HTR-8/SVneo (cell line): Measurements from ENCODE around the gene HMMR.
"Not testable (repeated sequence)": the region's sequence is repeated elsewhere in the genome, so short reads cannot be mapped to it uniquely, and the experiment has no call there.

Source experiments
- DNase-seq: peaks from one replicate; pipeline ENCODE4 v3.0.0; 2011; ENCODE audit warnings: low spot score, mixed read lengths; ENCODE audit not compliant: insufficient read length
- FAIRE-seq: peaks from 2 replicates; lab custom pipeline; 2011; peaks lifted over from hg19 to GRCh38; lab: Jason Lieb, UNC

The HMMR gene, protein sequence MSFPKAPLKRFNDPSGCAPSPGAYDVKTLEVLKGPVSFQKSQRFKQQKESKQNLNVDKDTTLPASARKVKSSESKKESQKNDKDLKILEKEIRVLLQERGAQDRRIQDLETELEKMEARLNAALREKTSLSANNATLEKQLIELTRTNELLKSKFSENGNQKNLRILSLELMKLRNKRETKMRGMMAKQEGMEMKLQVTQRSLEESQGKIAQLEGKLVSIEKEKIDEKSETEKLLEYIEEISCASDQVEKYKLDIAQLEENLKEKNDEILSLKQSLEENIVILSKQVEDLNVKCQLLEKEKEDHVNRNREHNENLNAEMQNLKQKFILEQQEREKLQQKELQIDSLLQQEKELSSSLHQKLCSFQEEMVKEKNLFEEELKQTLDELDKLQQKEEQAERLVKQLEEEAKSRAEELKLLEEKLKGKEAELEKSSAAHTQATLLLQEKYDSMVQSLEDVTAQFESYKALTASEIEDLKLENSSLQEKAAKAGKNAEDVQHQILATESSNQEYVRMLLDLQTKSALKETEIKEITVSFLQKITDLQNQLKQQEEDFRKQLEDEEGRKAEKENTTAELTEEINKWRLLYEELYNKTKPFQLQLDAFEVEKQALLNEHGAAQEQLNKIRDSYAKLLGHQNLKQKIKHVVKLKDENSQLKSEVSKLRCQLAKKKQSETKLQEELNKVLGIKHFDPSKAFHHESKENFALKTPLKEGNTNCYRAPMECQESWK

DNA sequence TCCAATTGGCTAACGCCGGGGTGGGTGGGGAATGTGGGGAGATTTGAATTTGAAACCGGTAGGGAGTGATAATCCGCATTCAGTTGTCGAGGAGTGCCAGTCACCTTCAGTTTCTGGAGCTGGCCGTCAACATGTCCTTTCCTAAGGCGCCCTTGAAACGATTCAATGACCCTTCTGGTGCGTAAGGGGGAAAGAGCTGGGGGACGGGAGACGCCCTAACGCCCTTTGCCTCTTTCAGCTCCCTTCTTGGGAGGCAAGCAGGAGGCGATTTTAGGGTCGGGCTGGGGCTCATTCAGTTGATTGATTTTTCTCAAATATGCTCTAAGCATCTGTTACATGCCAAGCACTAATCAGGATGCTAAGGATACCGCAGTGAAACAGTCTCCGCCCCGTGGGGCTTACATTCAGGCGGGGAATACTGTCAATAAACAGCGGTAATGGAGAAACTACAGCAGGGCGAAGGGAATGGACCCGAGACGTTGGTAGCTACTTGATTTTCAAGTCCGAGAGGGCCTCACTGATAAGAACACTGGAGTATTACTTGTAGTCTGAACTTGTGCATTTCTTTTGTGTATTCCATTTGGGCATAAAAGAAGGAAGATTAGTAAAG is at the start of gene HMMR:
TSS of gene HMMR (plus strand) at position 71 of the 610 bp plus-strand sequence. CDS start at position 132, 61 bp downstream.
- peak; percentile 20 for FAIRE-seq
- no peak for DNase-seq

DNA sequence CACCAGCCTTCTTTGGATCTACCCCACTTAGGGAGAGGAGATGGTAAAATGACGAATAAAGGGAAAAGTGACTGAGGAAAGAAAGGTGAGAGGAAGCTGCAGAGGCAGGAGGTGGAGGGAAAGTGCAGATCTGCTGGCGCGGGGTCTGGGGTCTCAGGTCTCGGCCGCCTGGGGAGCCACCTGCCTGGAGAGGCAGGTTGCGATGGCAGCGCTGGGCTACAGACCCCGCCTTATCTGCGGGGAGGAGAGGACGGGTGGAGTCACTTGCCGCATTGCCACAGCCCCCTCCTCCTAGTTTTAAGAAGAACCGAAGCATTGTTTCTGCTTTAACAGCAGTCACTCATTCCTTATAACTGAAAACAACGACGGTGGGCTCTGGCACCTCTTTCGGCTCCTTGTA is 44.8 kb upstream of the HMMR start:
- not testable (repeated sequence) for DNase-seq, FAIRE-seq

GRCh38 chr5:163424836-163425235 is 35.6 kb upstream of the HMMR start:
- FAIRE-seq (no peak), DNase-seq (no peak)

DNA sequence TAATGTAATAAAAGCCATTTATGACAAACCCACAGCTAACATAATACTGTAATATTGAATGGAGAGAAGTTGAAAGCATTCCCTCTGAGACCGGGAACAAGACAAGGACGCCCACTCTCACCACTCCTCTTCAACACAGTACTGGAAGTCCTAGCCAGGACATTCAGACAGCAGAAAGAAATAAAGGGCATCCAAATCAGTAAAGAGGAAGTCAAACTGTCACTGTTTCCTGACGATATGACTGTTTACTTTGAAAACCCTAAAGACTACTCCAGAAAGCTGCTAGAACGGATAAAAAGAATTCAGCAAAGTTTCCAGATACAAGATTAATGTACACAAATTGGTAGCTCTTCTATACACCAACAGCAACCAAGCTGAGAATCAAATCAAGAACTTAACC is 34.3 kb upstream of the HMMR start:
- DNase-seq, FAIRE-seq: not testable (repeated sequence)

- FAIRE-seq: no peak
- no peak for DNase-seq
These were observed 27.9 kb upstream of the HMMR start for GRCh38 chr5:163432544-163432943.

- FAIRE-seq (no peak), DNase-seq (no peak)
These were observed 27.2 kb upstream of the HMMR start for GRCh38 chr5:163433271-163433670.

GRCh38 chr5:163434401-163434866 is 26.0 kb upstream of the HMMR start:
- FAIRE-seq: no peak

GRCh38 chr5:163436515-163436914 is 23.9 kb upstream of the HMMR start:
- FAIRE-seq: no peak

More at GRCh38 chr5:163434401-163434866, 26.0 kb upstream of the HMMR start:
- DNase-seq: no peak

DNA sequence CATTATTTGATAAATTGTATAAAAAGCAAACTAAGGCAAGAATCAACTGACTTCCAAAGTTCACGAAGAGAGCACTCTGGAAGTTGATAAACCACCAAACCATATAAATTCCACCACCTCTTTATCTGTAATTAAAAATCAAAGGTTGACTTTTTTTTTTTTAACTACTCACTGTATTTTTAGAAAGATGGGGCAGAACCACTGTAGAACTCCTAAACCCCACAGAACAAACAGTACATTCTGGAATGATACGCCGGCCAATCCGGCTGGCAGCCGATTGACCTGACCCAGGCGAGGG is 23.5 kb upstream of the HMMR start:
- no peak for FAIRE-seq
- no peak for DNase-seq

More at GRCh38 chr5:163436515-163436914, 23.9 kb upstream of the HMMR start:
- no peak for DNase-seq

DNA sequence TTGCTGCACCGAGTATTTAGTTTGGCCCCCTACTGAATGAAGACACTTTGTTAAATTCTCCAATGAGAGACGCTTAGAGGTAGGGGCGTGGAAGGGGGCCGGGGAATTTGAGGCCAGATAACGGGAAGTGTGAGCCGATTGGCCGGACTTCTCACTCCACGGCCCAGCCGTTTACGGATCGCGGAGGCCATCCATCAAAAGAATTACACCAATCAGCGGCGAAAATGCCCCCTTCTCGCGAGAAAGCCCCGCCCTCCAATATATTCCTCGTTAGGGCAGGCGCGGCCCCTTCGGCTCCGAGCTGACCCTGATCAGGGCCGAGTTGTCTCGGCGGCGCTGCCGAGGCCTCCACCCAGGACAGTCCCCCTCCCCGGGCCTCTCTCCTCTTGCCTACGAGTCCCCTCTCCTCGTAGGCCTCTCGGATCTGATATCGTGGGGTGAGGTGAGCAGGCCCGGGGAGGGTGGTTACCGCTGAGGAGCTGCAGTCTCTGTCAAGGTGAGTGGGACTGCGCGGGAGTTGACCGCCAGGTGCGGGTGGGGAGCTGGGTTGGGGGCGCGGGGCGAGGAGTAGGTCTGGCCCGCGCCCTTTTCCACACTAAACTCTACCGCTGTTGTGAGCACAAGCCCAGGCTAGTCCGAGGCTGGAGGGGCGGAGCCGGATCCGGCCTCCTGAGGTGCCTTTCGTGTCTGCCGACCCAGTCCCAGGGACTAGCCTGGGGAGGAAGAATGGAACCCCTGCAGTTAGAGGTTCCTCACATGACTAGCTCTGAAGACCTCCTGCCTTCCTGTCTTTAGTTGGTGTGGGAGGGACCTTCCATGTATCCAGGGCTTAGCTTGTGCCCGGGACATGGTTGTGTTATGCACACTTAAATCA is 22.9 kb upstream of the HMMR start, which contains the start of gene CCNG1:
TSS of gene CCNG1 (plus strand) at position 287 of the 874 bp plus-strand sequence. CDS start 1,662 bp downstream, outside the sequence.
- DNase-seq (peak; percentile 91), FAIRE-seq (peak; percentile 80)

DNA sequence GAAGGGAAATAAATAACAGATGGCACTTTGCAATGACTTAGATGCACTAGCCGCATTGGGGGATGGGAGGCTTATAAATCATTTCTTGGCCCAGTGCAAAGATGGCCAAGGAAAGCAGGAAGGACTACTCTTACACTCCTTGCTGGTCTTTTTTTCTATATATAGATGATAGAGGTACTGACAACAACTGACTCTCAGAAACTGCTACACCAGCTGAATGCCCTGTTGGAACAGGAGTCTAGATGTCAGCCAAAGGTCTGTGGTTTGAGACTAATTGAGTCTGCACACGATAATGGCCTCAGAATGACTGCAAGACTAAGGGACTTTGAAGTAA is 21.4 kb upstream of the HMMR start:
- DNase-seq (no peak), FAIRE-seq (no peak)

DNA sequence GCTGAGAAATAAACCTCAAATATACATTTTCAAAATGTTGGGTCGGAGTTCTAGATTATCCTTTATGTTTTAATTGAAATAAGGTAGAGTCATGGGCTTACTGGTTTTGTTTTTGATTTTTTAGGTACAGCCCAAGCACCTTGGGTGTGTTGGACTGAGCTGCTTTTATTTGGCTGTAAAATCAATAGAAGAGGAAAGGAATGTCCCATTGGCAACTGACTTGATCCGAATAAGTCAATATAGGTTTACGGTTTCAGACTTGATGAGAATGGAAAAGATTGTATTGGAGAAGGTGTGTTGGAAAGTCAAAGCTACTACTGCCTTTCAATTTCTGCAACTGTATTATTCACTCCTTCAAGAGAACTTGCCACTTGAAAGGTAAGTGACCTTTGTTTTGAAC is 19.5 kb upstream of the HMMR start:
- DNase-seq (no peak), FAIRE-seq (no peak)

- FAIRE-seq: no peak
These were observed 15.9 kb upstream of the HMMR start for GRCh38 chr5:163444526-163444925.

DNA sequence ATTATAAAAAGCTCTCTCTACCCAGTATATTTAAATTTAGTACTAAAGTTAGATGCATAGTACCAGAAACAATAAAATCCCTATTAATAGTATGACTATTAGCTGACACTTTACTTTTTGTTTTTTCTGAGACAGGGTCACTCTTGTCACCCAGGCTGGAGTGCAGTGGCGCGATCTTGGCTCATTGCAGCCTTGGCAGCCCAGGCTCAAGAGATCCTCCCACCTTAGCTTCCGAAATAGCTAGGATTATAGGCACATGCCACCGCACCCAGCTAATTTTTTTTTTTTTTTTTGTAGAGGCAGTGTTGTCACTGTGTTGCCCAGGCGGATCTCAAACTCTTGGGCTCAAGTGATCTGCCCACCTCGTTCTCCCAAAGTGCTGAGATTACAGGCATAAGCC is 15.1 kb upstream of the HMMR start:
- DNase-seq (no peak), FAIRE-seq (no peak)

More at GRCh38 chr5:163444526-163444925, 15.9 kb upstream of the HMMR start:
- DNase-seq: no peak

DNA sequence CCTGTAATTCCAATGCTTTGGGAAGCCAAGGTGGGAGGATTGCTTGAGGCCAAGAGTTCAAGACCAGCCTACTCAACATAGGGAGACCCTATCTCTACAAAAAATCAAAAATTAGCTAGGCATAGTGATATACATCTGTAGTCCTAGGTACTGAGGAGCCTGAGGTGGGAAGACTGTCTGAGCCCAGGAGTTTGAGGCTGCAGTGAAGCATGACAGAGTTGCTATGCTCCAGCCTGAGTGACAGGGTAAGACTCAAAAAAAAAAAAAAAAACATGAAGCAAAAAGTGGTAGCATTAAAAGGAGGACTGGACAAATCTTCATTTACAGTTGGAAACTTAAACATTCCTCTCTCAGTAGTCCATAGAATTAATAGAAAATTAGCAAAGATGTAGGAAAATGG is 13.2 kb upstream of the HMMR start:
- no peak for FAIRE-seq
- no peak for DNase-seq

DNA sequence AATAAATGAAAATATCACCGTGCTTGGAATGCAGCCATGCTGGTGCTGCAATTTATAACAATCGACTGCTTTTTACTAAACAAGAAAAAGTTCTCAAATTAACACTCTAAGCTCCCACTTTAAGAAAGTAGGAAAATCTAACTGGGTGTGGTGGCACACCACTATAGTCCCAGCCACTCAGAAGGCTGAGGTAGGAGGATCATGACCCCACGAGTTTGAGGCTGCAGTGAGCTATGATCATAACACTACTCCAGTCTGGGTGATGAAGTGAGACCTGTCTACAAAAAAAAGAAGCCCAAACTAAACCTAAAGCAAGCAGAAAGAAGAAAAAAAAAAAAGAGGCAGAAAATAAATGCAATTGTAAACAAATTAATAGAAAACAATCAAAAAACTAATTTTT is 12.6 kb upstream of the HMMR start:
- no peak for FAIRE-seq
- DNase-seq: no peak

GRCh38 chr5:163448491-163448890 is 11.9 kb upstream of the HMMR start:
- DNase-seq (no peak), FAIRE-seq (no peak)

DNA sequence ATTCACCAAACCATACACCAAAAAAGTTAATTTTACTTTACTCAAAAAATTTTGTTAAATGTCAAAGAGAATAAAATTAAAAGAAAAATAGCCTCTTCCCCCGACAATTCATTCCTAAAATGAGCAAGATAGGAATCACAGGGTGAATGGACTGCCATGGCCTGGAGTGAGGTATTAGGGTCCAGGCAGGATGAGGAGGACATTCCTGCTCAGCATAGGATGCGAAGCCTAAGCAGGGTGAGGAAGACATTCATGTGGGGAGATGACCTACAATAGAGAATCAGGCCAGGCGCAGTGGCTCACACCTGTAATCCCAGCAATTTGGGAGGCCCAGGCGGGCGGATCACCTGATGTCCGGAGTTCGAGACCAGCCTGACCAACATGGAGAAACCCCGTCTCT is 8.9 kb upstream of the HMMR start:
- no peak for DNase-seq

GRCh38 chr5:163453705-163454104 is 6.7 kb upstream of the HMMR start:
- DNase-seq: no peak
- no peak for FAIRE-seq

More for the DNA sequence above, 8.9 kb upstream of the HMMR start:
- FAIRE-seq: no peak

DNA sequence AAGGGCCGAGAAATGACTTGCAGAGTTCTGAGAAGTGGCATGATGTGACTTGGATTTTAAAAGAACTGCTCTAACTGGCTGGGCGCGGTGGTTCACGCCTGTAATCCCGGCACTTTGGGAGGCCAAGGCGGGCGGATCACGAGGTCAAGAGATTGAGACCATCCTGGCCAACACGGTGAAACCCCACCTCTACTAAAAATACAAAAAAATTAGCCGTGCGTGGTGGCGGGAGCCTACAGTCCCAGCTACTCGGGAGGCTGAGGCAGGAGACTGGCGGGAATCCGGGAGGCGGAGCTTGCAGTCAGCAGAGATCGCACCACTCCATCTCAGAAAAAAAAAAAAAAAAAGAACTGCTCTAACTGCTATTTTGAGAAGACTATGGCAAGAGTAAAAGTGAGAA is 5.0 kb upstream of the HMMR start:
- not testable (repeated sequence) for FAIRE-seq, DNase-seq
